ENCODE data around the gene AFF1.
A peak's percentile ranks its signal among the peaks of the same experiment; 100 is the strongest.
"Not testable (repeated sequence)": the region's sequence is repeated elsewhere in the genome, so short reads cannot be mapped to it uniquely, and the experiment has no call there.

The AFF1 gene

DNA sequence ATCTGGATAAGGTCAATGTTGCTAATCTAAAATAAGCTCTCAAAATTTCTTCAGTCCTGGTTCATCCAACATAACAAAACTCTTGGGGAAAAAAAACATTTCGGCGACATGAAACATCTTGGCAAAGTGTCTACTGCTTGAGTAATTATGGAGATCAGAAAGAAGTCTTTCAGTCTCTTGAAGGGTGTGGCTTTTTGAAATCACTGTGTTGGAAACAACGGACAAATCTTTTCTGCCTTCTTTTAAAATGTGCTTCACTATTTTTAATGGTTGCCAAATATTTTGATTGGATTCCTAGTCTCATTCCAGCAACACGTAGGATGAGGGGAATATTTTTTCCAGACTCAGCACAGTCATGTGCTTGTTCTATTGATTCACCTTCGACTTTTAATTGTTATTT is 147.0 kb downstream of the AFF1 start:
- DNase-seq (ENCODE audit: low spot score) = no peak

DNA sequence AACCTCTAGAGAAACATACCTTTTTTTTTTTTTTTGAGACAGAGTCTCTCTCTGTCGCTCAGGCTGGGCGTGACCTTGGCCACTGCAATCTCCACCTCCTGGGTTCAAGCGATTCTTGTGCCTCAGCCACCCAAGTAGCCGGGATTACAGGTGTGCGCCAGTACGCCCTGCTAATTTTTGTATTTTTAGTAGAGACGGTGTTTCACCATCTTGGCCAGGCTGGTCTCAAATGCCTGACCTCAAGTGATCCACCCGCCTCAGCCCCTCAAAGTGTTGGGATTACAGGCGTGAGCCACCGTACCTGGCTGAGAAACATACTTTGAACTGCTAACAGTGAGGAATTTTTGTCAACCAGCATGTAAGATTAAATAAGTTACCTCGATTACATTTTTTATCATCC is 150.9 kb downstream of the AFF1 start:
- not testable (repeated sequence) for DNase-seq (ENCODE audit: low spot score)

GRCh38 chr4:87086143-87086805 is 151.5 kb downstream of the AFF1 start:
- no peak for DNase-seq (ENCODE audit: low spot score)

- DNase-seq (ENCODE audit: low spot score) = no peak
These were observed 152.2 kb downstream of the AFF1 start for GRCh38 chr4:87087015-87087414.

DNA sequence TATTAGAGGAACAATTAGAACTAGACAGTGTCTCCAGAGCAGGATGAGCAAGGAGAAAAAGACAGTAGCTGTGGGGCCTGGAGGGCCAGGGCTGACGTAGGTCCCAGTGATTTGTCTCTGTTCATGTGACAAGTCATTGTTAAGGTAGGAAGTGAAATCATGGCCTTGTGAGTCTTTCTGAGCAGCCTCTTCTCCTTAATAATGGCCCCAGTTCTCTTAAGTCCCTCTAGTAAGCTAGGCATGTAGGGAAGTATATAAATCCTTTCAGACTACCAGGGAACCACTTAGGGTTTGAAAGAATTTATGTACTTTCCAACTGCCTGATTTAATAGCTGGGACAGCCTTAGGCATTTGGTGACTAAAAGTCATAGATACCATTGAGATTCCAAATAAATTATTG is 152.6 kb downstream of the AFF1 start:
- no peak for DNase-seq (ENCODE audit: low spot score)

GRCh38 chr4:87088186-87088585 is 153.4 kb downstream of the AFF1 start:
- DNase-seq (ENCODE audit: low spot score) = no peak

- DNase-seq (ENCODE audit: low spot score) = no peak
These were observed 154.6 kb downstream of the AFF1 start for GRCh38 chr4:87089368-87089767.

GRCh38 chr4:87090305-87090704 is 155.5 kb downstream of the AFF1 start:
- DNase-seq (ENCODE audit: low spot score) = no peak

DNA sequence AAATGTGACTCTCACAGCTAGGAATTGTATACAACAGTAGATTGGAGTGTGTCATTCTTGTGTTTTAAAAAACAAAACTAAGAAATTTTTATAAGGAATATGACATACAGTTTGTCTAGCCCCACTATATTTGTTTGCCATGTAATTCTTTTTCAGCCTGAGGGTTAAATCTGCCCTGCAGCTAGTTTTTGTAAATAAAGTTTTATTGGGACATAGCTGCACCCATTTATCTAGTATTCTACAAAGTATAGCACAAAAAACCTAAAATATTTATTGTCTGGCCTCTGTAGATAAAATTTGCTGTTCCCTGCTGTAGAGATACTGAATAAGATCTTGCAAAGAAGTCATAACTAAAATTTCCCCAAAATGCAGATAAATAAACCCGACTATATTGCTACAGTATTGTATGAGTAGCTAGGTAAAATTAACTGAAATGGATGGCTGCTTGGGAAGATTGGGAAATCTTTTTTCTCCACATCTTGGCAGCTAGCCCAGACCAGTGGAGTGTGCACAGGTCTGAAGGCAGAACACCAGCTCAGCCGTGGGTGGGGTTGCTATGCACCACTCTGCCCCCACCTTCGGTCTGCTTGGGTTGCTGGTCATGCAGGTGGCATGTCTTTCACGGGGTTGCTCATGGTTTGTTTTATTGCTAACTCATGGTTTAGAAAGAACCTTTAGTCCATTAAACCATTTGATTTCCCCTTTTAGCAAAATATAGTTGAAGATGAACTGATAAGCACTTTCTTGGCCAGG is 157.8 kb downstream of the AFF1 start:
- DNase-seq (ENCODE audit: low spot score) = peak; percentile 37

- peak; percentile 69 for DNase-seq (ENCODE audit: low spot score)
These were observed 158.8 kb downstream of the AFF1 start for GRCh38 chr4:87093443-87094123.

GRCh38 chr4:87097075-87097474 is 162.3 kb downstream of the AFF1 start:
- no peak for DNase-seq (ENCODE audit: low spot score)

DNA sequence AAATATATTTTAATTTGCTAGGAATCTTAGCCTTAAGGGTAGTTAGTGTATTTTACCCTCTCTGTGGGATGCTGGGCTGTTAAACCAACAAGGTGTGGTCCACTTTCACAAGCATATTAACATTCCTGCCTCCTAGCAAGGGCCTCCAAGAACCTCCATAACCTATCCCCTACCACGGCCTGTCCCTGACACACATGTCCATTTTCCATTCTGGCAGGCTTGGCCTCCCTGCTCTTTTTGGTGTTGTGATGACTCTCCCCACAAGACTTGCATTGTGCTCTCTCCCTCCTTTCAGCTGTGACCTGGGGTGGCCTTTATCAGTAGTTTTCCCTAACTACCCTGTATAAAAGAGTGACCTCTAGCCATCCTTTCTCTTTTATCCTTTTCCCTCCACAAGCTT is 165.4 kb downstream of the AFF1 start:
- DNase-seq (ENCODE audit: low spot score) = no peak

- DNase-seq (ENCODE audit: low spot score) = no peak
These were observed 166.9 kb downstream of the AFF1 start for GRCh38 chr4:87101543-87102199.

DNA sequence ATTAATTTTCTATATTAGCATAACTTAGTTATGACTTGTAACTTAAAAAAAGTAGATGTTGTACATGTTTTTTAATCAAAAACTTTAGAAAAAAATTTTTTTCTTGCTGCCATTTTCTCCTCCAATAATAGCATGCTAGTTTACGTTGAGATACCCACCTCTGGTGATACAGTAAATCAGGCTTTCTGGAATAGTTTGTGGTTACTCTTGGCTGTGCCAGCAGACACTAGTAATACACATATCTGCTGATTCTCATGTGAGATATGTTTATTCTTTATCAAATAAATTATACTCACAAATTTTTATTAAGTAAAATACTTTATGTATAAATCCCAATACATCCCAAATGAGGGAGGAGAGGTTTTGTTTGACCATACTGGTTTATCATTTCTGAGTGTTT is 168.3 kb downstream of the AFF1 start:
- no peak for DNase-seq (ENCODE audit: low spot score)

DNA sequence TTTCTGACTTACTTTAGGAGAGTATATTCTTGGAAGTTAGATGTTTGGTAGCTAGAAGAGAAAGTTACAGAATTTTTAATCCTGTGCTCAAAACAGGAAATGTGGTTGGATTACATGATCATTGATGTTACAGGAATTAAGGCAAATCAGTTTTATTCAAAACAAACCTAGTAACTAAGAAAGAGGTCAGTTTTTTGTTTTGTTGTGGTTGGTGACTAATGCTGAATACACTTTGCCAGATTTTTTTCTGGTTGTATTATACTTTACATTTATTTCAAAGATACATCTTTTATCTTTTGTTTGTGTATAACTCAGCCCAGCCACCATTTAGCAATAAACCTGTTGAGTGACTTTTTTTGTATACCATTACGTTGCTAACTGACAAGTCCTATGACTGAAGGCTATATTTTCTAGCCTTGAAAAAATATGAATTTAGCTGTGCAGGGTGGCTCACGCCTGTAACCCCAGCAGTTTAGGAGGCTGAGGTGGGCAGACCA is 168.9 kb downstream of the AFF1 start:
- DNase-seq (ENCODE audit: low spot score) = peak; percentile 44

DNA sequence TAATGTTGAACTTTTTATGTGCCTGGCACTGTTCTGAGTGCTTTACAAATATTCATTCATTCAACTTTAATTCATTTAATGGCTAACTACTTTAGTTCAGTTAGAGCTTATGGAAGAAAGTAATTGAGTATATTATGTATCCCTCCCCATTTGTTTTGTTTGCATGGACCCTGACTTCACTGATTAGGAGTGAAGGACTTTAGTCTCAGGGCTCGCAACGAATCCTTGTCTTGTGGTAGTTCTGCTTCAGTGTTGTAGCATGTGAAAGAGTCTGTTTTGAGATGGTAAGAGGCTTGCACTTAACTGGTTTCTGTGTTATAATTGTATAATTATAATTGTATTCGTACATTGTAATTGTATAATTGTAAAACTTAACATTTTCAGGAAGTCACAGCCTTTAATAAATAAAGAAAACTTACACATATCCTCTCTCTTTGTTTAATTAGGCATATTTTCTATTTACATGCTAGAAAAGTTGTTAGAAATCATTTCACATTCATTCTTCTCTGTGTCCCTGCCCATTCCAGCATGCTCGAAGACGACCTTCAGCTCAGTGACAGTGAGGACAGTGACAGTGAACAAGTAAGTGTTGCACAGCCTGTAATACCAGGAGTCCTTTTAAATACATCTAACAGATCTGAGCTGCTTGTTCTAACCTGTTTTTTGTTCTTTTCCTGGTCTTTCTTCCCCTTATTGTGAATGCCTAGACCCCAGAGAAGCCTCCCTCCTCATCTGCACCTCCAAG is 170.5 kb downstream of the AFF1 start:
- DNase-seq (ENCODE audit: low spot score) = no peak

DNA sequence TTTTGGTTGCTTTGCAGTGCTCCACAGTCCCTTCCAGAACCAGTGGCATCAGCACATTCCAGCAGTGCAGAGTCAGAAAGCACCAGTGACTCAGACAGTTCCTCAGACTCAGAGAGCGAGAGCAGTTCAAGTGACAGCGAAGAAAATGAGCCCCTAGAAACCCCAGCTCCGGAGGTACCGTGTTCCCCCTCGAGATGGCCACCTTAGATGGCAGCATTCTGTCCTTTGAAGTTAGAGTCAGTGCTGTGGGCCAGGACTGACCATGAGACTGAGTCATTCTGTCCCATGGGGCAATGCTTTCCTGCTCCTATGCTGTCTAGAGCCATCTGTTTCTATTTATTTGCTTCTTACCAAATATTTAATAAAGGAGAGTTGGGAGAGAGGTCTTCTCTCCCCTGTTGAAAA is 173.3 kb downstream of the AFF1 start:
- peak; percentile 89 for DNase-seq (ENCODE audit: low spot score)

GRCh38 chr4:87109121-87109520 is 174.3 kb downstream of the AFF1 start:
- DNase-seq (ENCODE audit: low spot score) = no peak

DNA sequence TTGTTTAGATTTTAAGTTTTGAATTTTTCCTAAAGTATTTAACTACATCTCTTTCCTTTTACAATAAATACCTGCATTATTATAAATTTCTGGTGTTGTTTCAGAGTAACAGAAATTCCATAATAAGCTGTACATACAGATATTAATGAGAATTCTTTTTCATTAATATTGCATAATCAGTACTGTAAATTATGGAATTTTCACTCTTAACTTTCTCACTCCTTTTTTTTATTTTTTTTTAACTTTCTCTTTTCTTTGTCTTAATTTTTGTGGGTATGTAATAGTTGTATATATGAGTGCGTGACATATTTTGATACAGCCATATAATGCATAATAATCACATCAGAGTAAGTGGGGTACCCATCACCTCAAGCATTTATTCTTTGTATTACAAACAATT is 175.1 kb downstream of the AFF1 start:
- no peak for DNase-seq (ENCODE audit: low spot score)

DNA sequence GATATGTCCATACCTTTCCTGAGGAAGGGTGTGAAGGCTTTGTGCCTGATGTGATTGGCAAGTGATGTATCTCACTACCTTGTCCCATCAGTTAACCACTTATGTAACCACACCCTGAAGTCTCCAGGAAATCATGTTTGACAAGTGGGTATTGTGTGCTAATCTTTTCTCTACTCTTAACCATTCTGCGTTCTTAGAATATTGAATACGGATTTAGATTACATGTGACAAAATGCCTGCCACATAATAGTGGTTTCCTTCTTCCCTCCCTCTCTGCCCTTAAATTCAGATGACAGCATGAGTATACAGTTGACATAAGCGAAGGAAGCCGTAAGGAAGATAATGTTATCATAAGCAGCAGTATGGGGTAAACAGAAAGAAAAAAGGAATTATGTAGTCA is 177.3 kb downstream of the AFF1 start:
- DNase-seq (ENCODE audit: low spot score) = no peak

GRCh38 chr4:87114245-87115062 is 179.6 kb downstream of the AFF1 start:
- DNase-seq (ENCODE audit: low spot score) = no peak
